ENCODE results near the gene AP1M2. TPM values are rescaled to one million over a fixed set of nuclear protein-coding genes. Genes with fewer than 3 reads are reported as not detected.

AP1M2 gene
- total RNA-seq, 1 donor from 2014 or later: 29.0 TPM

DNA sequence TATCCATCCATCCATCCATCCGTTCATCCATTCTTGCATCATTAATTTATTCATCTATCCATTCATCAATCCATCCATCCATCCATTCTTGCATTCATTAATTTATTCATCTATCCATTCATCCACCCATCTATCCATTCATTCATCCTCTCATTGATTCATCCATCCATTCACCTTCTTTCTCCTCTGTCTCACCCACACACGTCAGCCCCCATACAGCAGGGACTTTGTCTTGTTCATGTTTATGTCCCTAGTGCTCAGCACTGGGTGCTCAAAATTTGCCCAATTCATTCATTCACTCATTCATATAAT lies 683 bp upstream of the AP1M2 start:
- intact Hi-C loops (cut with DNase I): no loop called here
- Histone ChIP-seq H3K4me1 (no peaks in the 10 kb centered on the region), H3K27me3 (no peaks in the 10 kb centered on the region), H3K4me3 (no peak overlapping the region), H3K36me3 (no peaks in the 10 kb centered on the region), H3K27ac (no peak overlapping the region), H3K9me3 (no peaks in the 10 kb centered on the region)
- TF ChIP-seq POLR2A (IDR thresholded peaks at IDR 0.05): no peak
- TF ChIP-seq, protein P1, sequence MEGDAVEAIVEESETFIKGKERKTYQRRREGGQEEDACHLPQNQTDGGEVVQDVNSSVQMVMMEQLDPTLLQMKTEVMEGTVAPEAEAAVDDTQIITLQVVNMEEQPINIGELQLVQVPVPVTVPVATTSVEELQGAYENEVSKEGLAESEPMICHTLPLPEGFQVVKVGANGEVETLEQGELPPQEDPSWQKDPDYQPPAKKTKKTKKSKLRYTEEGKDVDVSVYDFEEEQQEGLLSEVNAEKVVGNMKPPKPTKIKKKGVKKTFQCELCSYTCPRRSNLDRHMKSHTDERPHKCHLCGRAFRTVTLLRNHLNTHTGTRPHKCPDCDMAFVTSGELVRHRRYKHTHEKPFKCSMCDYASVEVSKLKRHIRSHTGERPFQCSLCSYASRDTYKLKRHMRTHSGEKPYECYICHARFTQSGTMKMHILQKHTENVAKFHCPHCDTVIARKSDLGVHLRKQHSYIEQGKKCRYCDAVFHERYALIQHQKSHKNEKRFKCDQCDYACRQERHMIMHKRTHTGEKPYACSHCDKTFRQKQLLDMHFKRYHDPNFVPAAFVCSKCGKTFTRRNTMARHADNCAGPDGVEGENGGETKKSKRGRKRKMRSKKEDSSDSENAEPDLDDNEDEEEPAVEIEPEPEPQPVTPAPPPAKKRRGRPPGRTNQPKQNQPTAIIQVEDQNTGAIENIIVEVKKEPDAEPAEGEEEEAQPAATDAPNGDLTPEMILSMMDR (IDR thresholded peaks at IDR 0.05): no peak
- TF ChIP-seq POLR2AphosphoS5 (IDR thresholded peaks at IDR 0.05; ENCODE audit: insufficient read depth in 1 of 2, low read depth in 1 of 2): no peak
- DNase-seq (ENCODE audit: extremely low spot score in 2 of 2): no peak

DNA sequence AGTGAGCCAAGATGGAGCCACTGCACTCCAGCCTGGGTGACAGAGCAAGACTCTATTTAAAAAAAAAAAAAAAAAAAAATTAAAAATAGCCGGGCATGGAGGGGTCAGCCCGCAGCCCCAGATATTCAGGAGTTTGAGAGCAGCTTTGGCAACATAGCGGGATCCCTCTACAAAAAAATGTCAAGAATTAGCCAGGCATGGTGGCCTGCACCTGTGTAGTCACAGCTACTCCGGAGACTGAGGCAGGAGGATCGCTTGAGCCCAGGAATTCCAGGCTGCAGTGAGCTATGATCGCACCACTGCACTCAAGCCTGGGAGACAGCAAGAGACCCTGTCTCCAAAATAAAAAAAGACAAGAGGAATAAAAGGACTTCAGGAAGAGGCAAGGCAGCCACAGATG lies 716 bp downstream of the AP1M2 start:
- no peak for TF ChIP-seq POLR2A (IDR thresholded peaks at IDR 0.05)
- no peak for TF ChIP-seq POLR2AphosphoS5 (IDR thresholded peaks at IDR 0.05; ENCODE audit: insufficient read depth in 1 of 2, low read depth in 1 of 2)
- TF ChIP-seq, protein P1 (IDR thresholded peaks at IDR 0.05): no peak
- DNase-seq (ENCODE audit: extremely low spot score in 2 of 2): no peak
- H3K27ac ChIP-seq: no peak overlapping the region
- H3K4me1 ChIP-seq: peaks cover 3% of the 10 kb centered on the region
- no peaks in the 10 kb centered on the region for H3K27me3 ChIP-seq
- peak overlapping the region in 1 of 2 donors; percentile 48 for H3K4me3 ChIP-seq
- intact Hi-C loops (cut with DNase I): no loop called here
- no peaks in the 10 kb centered on the region for H3K9me3 ChIP-seq
- no peaks in the 10 kb centered on the region for H3K36me3 ChIP-seq

DNA sequence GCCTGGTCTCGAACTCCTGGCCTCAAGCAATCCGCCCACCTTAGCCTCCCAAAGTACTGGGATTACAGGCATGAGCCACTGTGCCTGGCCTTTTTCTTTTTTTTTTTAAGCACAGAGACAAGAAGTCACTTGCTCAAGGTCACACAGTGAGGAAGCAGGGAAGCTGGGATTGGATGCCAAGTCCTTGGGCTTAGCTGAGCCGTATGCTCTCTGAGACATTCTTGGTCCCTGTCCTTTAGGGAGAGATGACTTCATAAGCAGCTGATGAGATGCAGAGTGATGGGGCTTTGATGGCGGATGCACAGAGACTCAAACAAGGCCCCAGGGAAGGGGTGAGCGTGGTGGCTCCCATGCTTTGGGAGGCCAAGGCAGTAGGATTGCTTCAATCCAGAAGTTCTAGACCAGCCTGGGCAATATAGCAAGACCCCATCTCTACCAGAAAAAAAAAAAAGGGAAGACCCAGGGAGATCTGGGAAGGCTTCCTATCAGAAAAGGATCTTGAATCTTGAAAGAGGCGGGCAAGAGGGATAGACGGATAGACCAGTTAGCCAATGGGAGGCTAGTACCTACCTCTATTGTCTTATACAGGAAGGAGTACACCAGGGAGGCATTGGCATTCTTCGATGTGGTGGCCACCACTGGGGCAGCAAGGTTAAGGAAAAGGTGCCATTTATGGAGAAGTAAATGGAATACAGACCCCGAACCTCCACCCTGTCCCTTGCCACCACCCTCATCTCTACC lies 3.9 kb downstream of the AP1M2 start:
- Histone ChIP-seq H3K27ac (no peak overlapping the region), H3K9me3 (no peaks in the 10 kb centered on the region), H3K27me3 (no peaks in the 10 kb centered on the region), H3K4me3 (no peak overlapping the region), H3K4me1 (peaks cover 7% of the 10 kb centered on the region), H3K36me3 (no peaks in the 10 kb centered on the region)
- no peak for TF ChIP-seq POLR2AphosphoS5 (IDR thresholded peaks at IDR 0.05; ENCODE audit: insufficient read depth in 1 of 2, low read depth in 1 of 2)
- TF ChIP-seq, protein P1 (IDR thresholded peaks at IDR 0.05): no peak
- TF ChIP-seq POLR2A (IDR thresholded peaks at IDR 0.05): no peak
- DNase-seq (ENCODE audit: extremely low spot score in 2 of 2): no peak
- intact Hi-C loops (cut with DNase I): no loop called here

DNA sequence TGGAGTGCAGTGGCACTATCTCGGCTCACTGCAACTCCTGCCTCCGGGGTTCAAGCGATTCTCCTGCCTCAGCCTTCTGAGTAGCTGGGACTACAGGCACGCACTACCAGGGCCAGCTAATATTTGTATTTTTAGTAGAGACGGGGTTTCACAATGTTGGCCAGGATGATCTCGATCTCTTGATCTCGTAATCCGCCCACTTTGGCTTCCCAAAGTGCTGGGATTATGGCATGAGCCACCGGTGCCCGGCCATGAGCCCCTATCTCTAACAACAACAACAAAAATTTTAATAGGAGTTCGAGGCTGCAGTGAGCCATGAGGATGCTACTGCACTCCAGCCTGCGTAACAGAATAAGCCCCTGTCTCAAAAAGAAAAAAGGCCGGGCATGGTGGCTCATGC lies 5.0 kb downstream of the AP1M2 start:
- no peak for TF ChIP-seq POLR2AphosphoS5 (IDR thresholded peaks at IDR 0.05; ENCODE audit: insufficient read depth in 1 of 2, low read depth in 1 of 2)
- H3K4me3 ChIP-seq: no peak overlapping the region
- peaks cover 7% of the 10 kb centered on the region for H3K4me1 ChIP-seq
- H3K9me3 ChIP-seq: no peaks in the 10 kb centered on the region
- no peak overlapping the region for H3K27ac ChIP-seq
- intact Hi-C loops (cut with DNase I): no loop called here
- no peaks in the 10 kb centered on the region for H3K36me3 ChIP-seq
- H3K27me3 ChIP-seq: no peaks in the 10 kb centered on the region
- DNase-seq (ENCODE audit: extremely low spot score in 2 of 2): no peak

DNA sequence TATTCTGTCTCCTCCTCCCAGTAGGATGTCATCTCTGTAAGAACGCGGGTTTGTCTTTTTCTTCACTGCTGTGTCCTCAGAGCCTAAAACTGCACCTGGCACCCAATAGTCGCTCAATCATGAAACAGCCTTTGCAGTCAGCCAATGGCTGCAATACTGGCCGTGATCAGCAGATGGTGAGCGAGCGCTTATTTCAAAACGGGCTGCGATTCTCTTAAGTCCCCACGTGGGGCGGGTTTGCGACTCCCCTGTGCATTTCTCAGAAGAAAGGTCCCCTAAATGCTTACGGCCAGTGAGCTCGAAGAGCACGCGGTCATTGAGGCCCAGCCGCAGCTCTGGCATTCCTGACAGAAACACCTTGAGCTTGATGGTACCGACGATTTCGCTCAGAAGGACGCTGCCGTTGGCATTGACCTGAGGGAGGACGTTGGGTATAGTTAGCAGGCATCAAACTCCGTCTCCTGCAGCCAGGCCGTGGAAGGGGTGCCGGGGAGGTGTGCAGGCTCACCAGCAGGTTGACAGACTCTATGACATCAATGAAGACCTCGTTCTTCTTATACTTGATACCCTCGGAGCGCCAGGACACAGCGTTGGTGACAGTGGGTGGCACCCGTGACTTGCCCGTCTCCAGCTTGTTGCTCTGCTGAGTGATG lies 6.0 kb downstream of the AP1M2 start:
- Histone ChIP-seq H3K36me3 (no peaks in the 10 kb centered on the region), H3K27ac (no peak overlapping the region), H3K9me3 (no peaks in the 10 kb centered on the region), H3K4me1 (peaks cover 7% of the 10 kb centered on the region), H3K27me3 (no peaks in the 10 kb centered on the region), H3K4me3 (no peak overlapping the region)
- no peak for DNase-seq (ENCODE audit: extremely low spot score in 2 of 2)
- peak; percentile 10 to 85 for TF ChIP-seq POLR2AphosphoS5 (IDR thresholded peaks at IDR 0.05; ENCODE audit: insufficient read depth in 1 of 2, low read depth in 1 of 2)
- TF ChIP-seq, protein P1 (IDR thresholded peaks at IDR 0.05): peak; percentile 87 to 100 (median 99)
- no peak for TF ChIP-seq POLR2A (IDR thresholded peaks at IDR 0.05)
- intact Hi-C loops (cut with DNase I): loop anchor here (2.0 kb wide), 1 partner anchor 62 kb away; no protein-coding TSS in a partner anchor
